ENCODE measurements around the gene SPATA16.

Gene SPATA16

GRCh38 chr3:172958565-172958964 lies 182.5 kb downstream of the SPATA16 start:
- in situ Hi-C loops (cut with HindIII; ENCODE audit: low sequenced_read_pairs): no loop called here
- no peak for DNase-seq (ENCODE audit: low read depth, low spot score)
- TF ChIP-seq CTCF (IDR thresholded peaks at IDR 0.05; ENCODE audit: low read depth, low read length): no peak
- no peak overlapping the region for H3K4me3 ChIP-seq (ENCODE audit: low read depth, low read length)

- TF ChIP-seq CTCF (IDR thresholded peaks at IDR 0.05; ENCODE audit: low read depth, low read length): no peak
- no peak for DNase-seq (ENCODE audit: low read depth, low spot score)
- no peak overlapping the region for H3K4me3 ChIP-seq (ENCODE audit: low read depth, low read length)
- in situ Hi-C loops (cut with HindIII; ENCODE audit: low sequenced_read_pairs): no loop called here
Measured at GRCh38 chr3:172953571-172953970, 187.5 kb downstream of the SPATA16 start.

GRCh38 chr3:172951511-172951910 lies 189.5 kb downstream of the SPATA16 start:
- in situ Hi-C loops (cut with HindIII; ENCODE audit: low sequenced_read_pairs): no loop called here
- H3K4me3 ChIP-seq (ENCODE audit: low read depth, low read length): no peak overlapping the region
- DNase-seq (ENCODE audit: low read depth, low spot score): no peak
- TF ChIP-seq CTCF (IDR thresholded peaks at IDR 0.05; ENCODE audit: low read depth, low read length): no peak

GRCh38 chr3:172946061-172946460 lies 195.0 kb downstream of the SPATA16 start:
- in situ Hi-C loops (cut with HindIII; ENCODE audit: low sequenced_read_pairs): no loop called here
- DNase-seq (ENCODE audit: low read depth, low spot score): no peak
- no peak for TF ChIP-seq CTCF (IDR thresholded peaks at IDR 0.05; ENCODE audit: low read depth, low read length)
- no peak overlapping the region for H3K4me3 ChIP-seq (ENCODE audit: low read depth, low read length)

GRCh38 chr3:172939651-172940293 lies 201.3 kb downstream of the SPATA16 start:
- no peak for DNase-seq (ENCODE audit: low read depth, low spot score)
- no peak overlapping the region for H3K4me3 ChIP-seq (ENCODE audit: low read depth, low read length)
- in situ Hi-C loops (cut with HindIII; ENCODE audit: low sequenced_read_pairs): no loop called here
- TF ChIP-seq CTCF (IDR thresholded peaks at IDR 0.05; ENCODE audit: low read depth, low read length): no peak

- TF ChIP-seq CTCF (IDR thresholded peaks at IDR 0.05; ENCODE audit: low read depth, low read length): no peak
- no peak for DNase-seq (ENCODE audit: low read depth, low spot score)
- in situ Hi-C loops (cut with HindIII; ENCODE audit: low sequenced_read_pairs): no loop called here
- no peak overlapping the region for H3K4me3 ChIP-seq (ENCODE audit: low read depth, low read length)
Measured at GRCh38 chr3:172938788-172939187, 202.2 kb downstream of the SPATA16 start.

All from astrocyte of the spinal cord (primary cell).